ENCODE measurements around the gene NRXN3.

NRXN3 gene

GRCh38 chr14:78847801-78848200 is 677.6 kb downstream of the NRXN3 start:
- H3K4me3 ChIP-seq (ENCODE audit: low read depth, low read length): no peak overlapping the region
- TF ChIP-seq CTCF (IDR thresholded peaks at IDR 0.05; ENCODE audit: insufficient read depth, low read depth, low read length, missing control alignments): no peak
- DNase-seq (ENCODE audit: low read depth): no peak

DNA sequence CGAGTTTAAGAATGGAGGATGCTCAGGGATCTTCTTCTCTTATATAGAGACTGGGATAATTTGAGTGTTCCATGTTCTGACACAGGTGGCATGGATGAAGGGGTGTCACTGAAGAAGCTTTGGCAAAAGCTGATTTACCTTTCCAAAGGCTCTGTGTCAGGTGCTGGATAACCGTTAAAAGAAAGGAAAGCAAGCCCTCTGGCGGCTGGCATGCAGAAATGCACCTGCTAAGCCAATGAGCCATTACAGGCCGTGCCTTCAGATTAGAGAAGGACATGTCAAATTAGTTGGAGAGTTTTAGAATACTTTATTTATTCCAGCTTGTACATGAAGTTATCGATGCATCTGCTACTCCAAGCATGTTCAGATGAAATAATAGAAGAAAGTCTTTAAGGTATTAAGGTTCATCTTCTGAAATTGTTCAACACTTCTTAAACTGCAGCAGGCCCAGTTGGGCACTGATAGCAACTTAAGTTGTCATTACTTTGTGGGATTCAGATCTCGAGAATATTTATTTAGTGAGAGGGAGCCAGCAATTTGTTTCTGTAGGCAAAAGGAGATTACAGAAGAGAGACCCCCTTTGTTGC is 678.2 kb downstream of the NRXN3 start:
- no peak overlapping the region for H3K4me3 ChIP-seq (ENCODE audit: low read depth, low read length)
- peak; percentile 56 for DNase-seq (ENCODE audit: low read depth)
- TF ChIP-seq CTCF (IDR thresholded peaks at IDR 0.05; ENCODE audit: insufficient read depth, low read depth, low read length, missing control alignments): peak; percentile 89

DNA sequence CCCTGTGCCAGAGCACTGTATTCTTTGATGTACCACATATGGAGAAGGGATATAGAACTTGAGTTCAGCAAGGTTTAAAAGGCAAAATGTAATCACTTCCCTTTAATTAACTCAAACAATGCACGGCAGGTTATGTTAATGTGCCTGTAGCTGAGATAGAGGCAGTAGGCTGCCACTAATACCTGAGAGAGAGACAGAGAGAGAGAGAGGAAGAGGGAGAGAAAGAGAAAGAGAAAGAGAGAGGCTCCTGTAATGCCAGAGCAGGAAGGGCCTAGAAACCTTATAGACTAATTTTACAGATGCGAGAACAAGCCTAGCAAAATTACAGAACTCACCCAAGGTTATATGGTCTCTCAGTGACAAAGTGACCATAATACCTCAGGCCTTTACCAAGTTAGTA is 679.8 kb downstream of the NRXN3 start:
- H3K4me3 ChIP-seq (ENCODE audit: low read depth, low read length): no peak overlapping the region
- DNase-seq (ENCODE audit: low read depth): no peak
- TF ChIP-seq CTCF (IDR thresholded peaks at IDR 0.05; ENCODE audit: insufficient read depth, low read depth, low read length, missing control alignments): no peak

GRCh38 chr14:78851189-78851588 is 681.0 kb downstream of the NRXN3 start:
- H3K4me3 ChIP-seq (ENCODE audit: low read depth, low read length): no peak overlapping the region
- no peak for TF ChIP-seq CTCF (IDR thresholded peaks at IDR 0.05; ENCODE audit: insufficient read depth, low read depth, low read length, missing control alignments)
- no peak for DNase-seq (ENCODE audit: low read depth)

DNA sequence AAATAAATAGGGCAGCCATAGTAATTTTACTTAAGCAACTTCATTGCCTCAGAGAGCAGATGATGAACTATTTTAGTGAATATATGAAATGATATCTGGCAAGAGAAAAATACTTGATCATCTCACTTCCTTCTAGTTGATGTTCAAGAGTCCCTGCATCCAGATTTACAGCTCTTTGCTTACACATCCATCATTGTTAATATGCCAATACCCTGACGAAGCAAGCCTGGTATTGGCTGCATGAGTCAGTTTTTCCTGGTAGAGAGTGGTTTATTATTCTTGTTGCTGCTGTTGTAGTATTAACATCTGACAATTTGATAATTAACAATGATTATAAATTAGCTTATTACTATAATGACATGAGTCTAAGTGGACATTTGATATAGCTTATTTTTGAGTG is 681.9 kb downstream of the NRXN3 start:
- TF ChIP-seq CTCF (IDR thresholded peaks at IDR 0.05; ENCODE audit: insufficient read depth, low read depth, low read length, missing control alignments): no peak
- DNase-seq (ENCODE audit: low read depth): no peak
- no peak overlapping the region for H3K4me3 ChIP-seq (ENCODE audit: low read depth, low read length)

DNA sequence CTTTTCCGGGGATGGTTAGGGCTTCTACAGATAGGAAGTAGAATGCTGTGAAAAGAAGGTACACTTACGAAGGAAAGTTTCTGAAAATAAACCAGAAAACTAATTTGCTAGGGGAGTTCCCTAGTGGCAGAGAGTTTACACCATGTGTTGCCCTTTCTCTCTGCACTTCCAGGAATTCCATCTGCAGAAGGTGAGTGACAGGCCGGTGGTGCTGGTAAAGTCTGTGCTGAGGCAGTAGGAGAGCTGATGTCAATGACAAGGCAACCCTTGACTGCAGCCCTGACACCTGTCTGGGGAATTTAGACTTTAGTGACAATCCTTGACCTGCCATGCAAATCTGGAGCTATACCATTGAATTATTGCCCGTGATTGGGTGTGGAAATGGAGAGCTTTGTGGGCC is 687.8 kb downstream of the NRXN3 start:
- no peak for TF ChIP-seq CTCF (IDR thresholded peaks at IDR 0.05; ENCODE audit: insufficient read depth, low read depth, low read length, missing control alignments)
- no peak for DNase-seq (ENCODE audit: low read depth)
- no peak overlapping the region for H3K4me3 ChIP-seq (ENCODE audit: low read depth, low read length)

DNA sequence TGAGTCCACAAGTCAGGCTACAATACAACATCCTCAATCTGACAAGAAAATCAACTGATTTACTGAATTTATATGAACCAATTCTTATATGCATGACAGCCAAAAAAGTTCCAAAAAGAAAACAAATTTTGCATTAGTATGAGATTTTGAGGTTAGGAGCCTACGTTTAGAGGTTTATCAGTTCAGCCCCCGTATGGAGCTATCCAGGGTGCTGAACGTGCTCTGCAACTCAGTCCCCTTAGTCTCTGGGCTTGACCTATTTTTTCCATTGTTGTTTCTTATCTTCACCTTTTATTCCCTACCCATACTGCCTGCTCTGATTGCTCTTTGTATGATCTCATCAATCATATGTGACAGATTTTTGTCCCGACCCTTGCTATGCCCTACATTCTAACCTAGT is 693.0 kb downstream of the NRXN3 start:
- TF ChIP-seq CTCF (IDR thresholded peaks at IDR 0.05; ENCODE audit: insufficient read depth, low read depth, low read length, missing control alignments): no peak
- H3K4me3 ChIP-seq (ENCODE audit: low read depth, low read length): no peak overlapping the region
- peak; percentile 57 for DNase-seq (ENCODE audit: low read depth)
